Measurements from ENCODE around the gene NAPB.

- TF ChIP-seq POLR2AphosphoS5 (IDR thresholded peaks at IDR 0.05; ENCODE audit: low read depth, low read length) (no peak), SP4 (IDR thresholded peaks at IDR 0.05; ENCODE audit: low read length) (no peak), POLR2A (IDR thresholded peaks at IDR 0.05; ENCODE audit: control extremely low read depth in 1 of 2, low read depth in 2 of 2, low read length in 2 of 2) (no peak), CBX8 (IDR thresholded peaks at IDR 0.05; ENCODE audit: borderline replicate concordance, low read depth, low read length) (no peak), EP300 (IDR thresholded peaks at IDR 0.05; ENCODE audit: borderline replicate concordance in 1 of 2, low read depth in 2 of 2, low read length in 2 of 2) (no peak), PHF8 (conservative IDR thresholded peaks at IDR 0.05; ENCODE audit: low read depth, low read length) (no peak), MAFK (IDR thresholded peaks at IDR 0.05; ENCODE audit: low read depth, low read length) (no peak), YY1 (IDR thresholded peaks at IDR 0.05; ENCODE audit: low read depth, low read length) (no peak), TAF1 (IDR thresholded peaks at IDR 0.05; ENCODE audit: low read depth, low read length) (no peak)
These were observed 60.8 kb downstream of the NAPB start for GRCh38 chr20:23360531-23360930.
